Measurements from ENCODE around the gene DIP2A.

- no peak for TF ChIP-seq POLR2A (IDR thresholded peaks at IDR 0.05)
- TF ChIP-seq CTCF (IDR thresholded peaks at IDR 0.05): no peak
- no peak for TF ChIP-seq POLR2AphosphoS5 (IDR thresholded peaks at IDR 0.05)
These were observed 102.1 kb downstream of the DIP2A start for GRCh38 chr21:46560568-46561444.
